Astrocyte (in vitro differentiated cells and primary cell): ENCODE results near the gene SPOCK1. TPM values are rescaled to one million over a fixed set of nuclear protein-coding genes. Genes with fewer than 3 reads are reported as not detected.

ENCODE experiments used
- DNase-seq: peaks from one replicate; pipeline ENCODE4 v3.0.0-alpha.2; 2010; ENCODE audit warnings: low read depth
- FAIRE-seq: peaks from 2 replicates; lab custom pipeline; 2011; peaks lifted over from hg19 to GRCh38; lab: Jason Lieb, UNC
- H2AFZ ChIP-seq: 2 replicates; pipeline ENCODE4 v1.6.0; 2012; ENCODE audit warnings: low read depth, low read length, inconsistent platforms
- H3K27ac ChIP-seq: 2 replicates; pipeline ENCODE4 v1.5.1; 2011; ENCODE audit warnings: low read depth, low read length, inconsistent platforms
- H3K27me3 ChIP-seq: 2 replicates; pipeline ENCODE4 v1.6.0; 2011; ENCODE audit warnings: low read length, inconsistent platforms; ENCODE audit not compliant: insufficient read depth
- H3K36me3 ChIP-seq: 2 replicates; pipeline ENCODE4 v1.5.1; 2011; ENCODE audit warnings: low read length, inconsistent platforms; ENCODE audit not compliant: insufficient read depth
- H3K4me1 ChIP-seq: 2 replicates; pipeline ENCODE4 v1.5.1; 2011; ENCODE audit warnings: low read length, inconsistent platforms; ENCODE audit not compliant: insufficient read depth
- H3K4me2 ChIP-seq: 2 replicates; pipeline ENCODE4 v1.6.0; 2012; ENCODE audit warnings: low read length, inconsistent platforms
- H3K4me3 ChIP-seq: 2 replicates; pipeline ENCODE4 v1.5.1; 2011; ENCODE audit warnings: low read depth, mild to moderate bottlenecking, low read length, inconsistent platforms; ENCODE audit not compliant: insufficient read depth
- H3K79me2 ChIP-seq: 2 replicates; pipeline ENCODE4 v1.6.0; 2012; ENCODE audit warnings: mild to moderate bottlenecking, low read length, inconsistent platforms; ENCODE audit not compliant: insufficient read depth
- H3K9ac ChIP-seq: 2 replicates; pipeline ENCODE4 v1.6.0; 2012; ENCODE audit warnings: mild to moderate bottlenecking, low read length, inconsistent platforms
- H3K9me3 ChIP-seq: 2 replicates; pipeline ENCODE4 v1.5.1; 2012; ENCODE audit warnings: low read depth, mild to moderate bottlenecking, low read length, inconsistent platforms; ENCODE audit not compliant: insufficient read depth
- H4K20me1 ChIP-seq: 2 replicates; pipeline ENCODE4 v1.6.0; 2012; ENCODE audit warnings: low read length, inconsistent platforms; ENCODE audit not compliant: insufficient read depth
- H3K27ac Mint-ChIP-seq: one replicate; pipeline ENCODE4 v1.8.0; 2021; ENCODE audit warnings: mild to moderate bottlenecking, mixed read lengths; ENCODE audit not compliant: unreplicated experiment
- H3K27me3 Mint-ChIP-seq: one replicate; pipeline ENCODE4 v1.8.0; 2021; ENCODE audit warnings: low read depth, mixed read lengths; ENCODE audit not compliant: unreplicated experiment
- H3K36me3 Mint-ChIP-seq: one replicate; pipeline ENCODE4 v1.8.0; 2021; ENCODE audit warnings: low read depth, mixed read lengths; ENCODE audit not compliant: unreplicated experiment
- H3K4me1 Mint-ChIP-seq: one replicate; pipeline ENCODE4 v1.8.0; 2021; ENCODE audit warnings: low read depth, mixed read lengths; ENCODE audit not compliant: unreplicated experiment
- H3K4me3 Mint-ChIP-seq: one replicate; pipeline ENCODE4 v1.8.0; 2021; ENCODE audit warnings: mild to moderate bottlenecking, moderate library complexity, mixed read lengths; ENCODE audit not compliant: unreplicated experiment
- H3K9me3 Mint-ChIP-seq: one replicate; pipeline ENCODE4 v1.8.0; 2021; ENCODE audit warnings: mild to moderate bottlenecking, mixed read lengths; ENCODE audit not compliant: unreplicated experiment
- EZH2 ChIP-seq: IDR thresholded peaks from 2 replicates; pipeline ENCODE4 v1.6.1; 2012; ENCODE audit warnings: mild to moderate bottlenecking, low read length, inconsistent platforms; ENCODE audit not compliant: insufficient read depth
- total RNA-seq: library from RNA; stranded (reverse); gene quantifications from 2 replicates; pipeline ENCODE4 v1.2.1, GENCODE V29; 2021
- TF ChIP-seq, protein P1 (sequence below): IDR thresholded peaks from 2 replicates; pipeline ENCODE4 v1.5.1; 2011; ENCODE audit warnings: low read depth, mild to moderate bottlenecking, inconsistent platforms, low read length, moderate library complexity; ENCODE audit not compliant: insufficient read depth

SPOCK1 gene
- total RNA-seq, 1 donor from 2014 or later = 53.5 TPM

- DNase-seq (no peak), FAIRE-seq (no peak)
- Histone ChIP-seq H3K27me3 (no peaks in the 10 kb centered on the region), H3K4me3 (no peak overlapping the region), H3K36me3 (peaks cover 2% of the 10 kb centered on the region), H3K4me2 (no peak overlapping the region), H4K20me1 (peaks cover 66% of the 10 kb centered on the region), H3K27ac (no peak overlapping the region), H3K9ac (no peak overlapping the region), H3K79me2 (peaks cover 13% of the 10 kb centered on the region), H3K4me1 (no peaks in the 10 kb centered on the region), H2AFZ (no peak overlapping the region), H3K9me3 (no peaks in the 10 kb centered on the region)
- Mint-ChIP-seq H3K27me3 (peaks cover 4% of the 10 kb centered on the region), H3K27ac (no peak overlapping the region), H3K9me3 (no peaks in the 10 kb centered on the region), H3K36me3 (no peaks in the 10 kb centered on the region), H3K4me3 (no peak overlapping the region), H3K4me1 (peaks cover 4% of the 10 kb centered on the region)
- TF ChIP-seq EZH2 = no peak
- TF ChIP-seq, protein P1, sequence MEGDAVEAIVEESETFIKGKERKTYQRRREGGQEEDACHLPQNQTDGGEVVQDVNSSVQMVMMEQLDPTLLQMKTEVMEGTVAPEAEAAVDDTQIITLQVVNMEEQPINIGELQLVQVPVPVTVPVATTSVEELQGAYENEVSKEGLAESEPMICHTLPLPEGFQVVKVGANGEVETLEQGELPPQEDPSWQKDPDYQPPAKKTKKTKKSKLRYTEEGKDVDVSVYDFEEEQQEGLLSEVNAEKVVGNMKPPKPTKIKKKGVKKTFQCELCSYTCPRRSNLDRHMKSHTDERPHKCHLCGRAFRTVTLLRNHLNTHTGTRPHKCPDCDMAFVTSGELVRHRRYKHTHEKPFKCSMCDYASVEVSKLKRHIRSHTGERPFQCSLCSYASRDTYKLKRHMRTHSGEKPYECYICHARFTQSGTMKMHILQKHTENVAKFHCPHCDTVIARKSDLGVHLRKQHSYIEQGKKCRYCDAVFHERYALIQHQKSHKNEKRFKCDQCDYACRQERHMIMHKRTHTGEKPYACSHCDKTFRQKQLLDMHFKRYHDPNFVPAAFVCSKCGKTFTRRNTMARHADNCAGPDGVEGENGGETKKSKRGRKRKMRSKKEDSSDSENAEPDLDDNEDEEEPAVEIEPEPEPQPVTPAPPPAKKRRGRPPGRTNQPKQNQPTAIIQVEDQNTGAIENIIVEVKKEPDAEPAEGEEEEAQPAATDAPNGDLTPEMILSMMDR = no peak
Observed at GRCh38 chr5:137158691-137159090, 340.4 kb downstream of the SPOCK1 start.

DNA sequence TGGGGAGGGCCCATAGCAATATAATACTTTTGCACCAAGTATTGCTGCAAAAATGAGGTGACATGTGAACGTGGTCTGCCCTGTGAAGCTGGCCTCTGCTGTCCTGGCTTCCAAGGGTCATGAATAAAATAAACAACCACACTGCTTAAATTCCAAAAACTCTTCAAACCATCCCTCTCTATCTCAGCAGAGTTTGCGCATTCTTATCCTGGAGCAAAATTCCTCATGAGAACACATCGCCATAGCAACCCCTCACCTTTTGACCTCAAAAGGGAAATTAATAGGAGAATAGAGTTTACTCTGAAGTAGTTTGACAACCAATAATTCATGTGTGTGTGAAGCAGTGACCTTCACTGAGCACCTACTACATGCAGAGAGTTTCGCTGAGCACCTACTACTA, 342.9 kb downstream of the SPOCK1 start:
- TF ChIP-seq, protein P1 = no peak
- TF ChIP-seq EZH2 = no peak
- H3K4me3 Mint-ChIP-seq = no peak overlapping the region
- no peak for FAIRE-seq
- H3K9me3 Mint-ChIP-seq = no peaks in the 10 kb centered on the region
- Histone ChIP-seq H3K4me2 (no peak overlapping the region), H3K9me3 (no peaks in the 10 kb centered on the region), H3K27ac (no peak overlapping the region), H3K4me3 (no peak overlapping the region), H3K9ac (no peak overlapping the region), H3K4me1 (peaks cover 5% of the 10 kb centered on the region), H3K36me3 (peaks cover 2% of the 10 kb centered on the region), H4K20me1 (peaks cover 60% of the 10 kb centered on the region), H3K79me2 (peaks cover 8% of the 10 kb centered on the region), H2AFZ (no peak overlapping the region), H3K27me3 (no peaks in the 10 kb centered on the region)
- H3K27me3 Mint-ChIP-seq = peaks cover 7% of the 10 kb centered on the region
- H3K4me1 Mint-ChIP-seq = peaks cover 4% of the 10 kb centered on the region
- DNase-seq = no peak
- no peak overlapping the region for H3K27ac Mint-ChIP-seq
- H3K36me3 Mint-ChIP-seq = no peaks in the 10 kb centered on the region

DNA sequence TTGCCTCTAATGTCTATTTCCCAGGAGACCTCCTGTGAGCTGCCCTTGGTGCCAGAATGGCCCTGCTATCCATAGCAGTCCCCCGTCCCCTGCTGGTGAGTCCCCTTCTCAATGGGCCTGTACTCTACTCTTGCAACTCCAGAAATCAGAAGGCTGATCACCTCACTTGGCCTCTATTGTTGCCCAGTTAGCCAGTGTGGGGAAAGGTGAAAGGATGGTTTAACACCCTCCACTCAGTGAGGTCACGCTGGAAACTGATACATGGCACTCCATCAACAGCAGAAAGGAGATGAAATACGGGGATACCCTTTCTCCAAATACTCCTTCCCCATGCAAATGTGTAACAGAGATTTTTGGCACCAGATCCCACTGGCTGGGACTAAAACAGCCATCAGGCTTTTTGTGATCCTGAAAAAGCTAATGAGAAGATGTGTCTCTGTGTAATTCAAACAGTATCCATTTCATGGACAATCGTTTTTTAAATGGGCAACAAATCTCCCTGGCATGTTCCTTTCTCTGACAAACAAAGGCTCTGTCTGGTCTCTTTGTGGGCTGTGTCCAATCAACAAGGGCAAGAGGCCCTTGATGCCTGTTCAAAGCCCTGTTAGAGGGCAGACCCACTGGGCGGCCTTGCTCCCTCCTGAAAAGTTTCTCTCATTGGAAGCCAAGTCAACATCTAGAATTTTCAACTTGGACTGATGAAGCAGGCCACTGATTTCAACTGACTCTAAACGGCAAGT, 343.7 kb downstream of the SPOCK1 start:
- Mint-ChIP-seq H3K4me1 (peaks cover 4% of the 10 kb centered on the region), H3K27me3 (peaks cover 7% of the 10 kb centered on the region), H3K4me3 (no peak overlapping the region), H3K27ac (no peak overlapping the region), H3K36me3 (no peaks in the 10 kb centered on the region), H3K9me3 (no peaks in the 10 kb centered on the region)
- TF ChIP-seq, protein P1 = no peak
- TF ChIP-seq EZH2 = no peak
- Histone ChIP-seq H3K36me3 (peaks cover 2% of the 10 kb centered on the region), H3K4me3 (no peak overlapping the region), H3K9ac (no peak overlapping the region), H3K9me3 (no peaks in the 10 kb centered on the region), H3K4me2 (no peak overlapping the region), H3K4me1 (peaks cover 5% of the 10 kb centered on the region), H3K27me3 (no peaks in the 10 kb centered on the region), H2AFZ (no peak overlapping the region), H4K20me1 (peaks cover 59% of the 10 kb centered on the region), H3K27ac (no peak overlapping the region), H3K79me2 (peaks cover 12% of the 10 kb centered on the region)
- FAIRE-seq = no peak
- DNase-seq = no peak
